GM12873 (cell line): ENCODE data around the gene SPEG.

Source experiments
- TF ChIP-seq, protein P1 (sequence below): IDR thresholded peaks from 2 replicates; pipeline ENCODE4 v1.5.1; 2012; ENCODE audit warnings: low read depth, mild to moderate bottlenecking, moderate library complexity, low read length, control low read depth; ENCODE audit not compliant: insufficient read depth; ENCODE audit errors: missing control alignments

SPEG gene

DNA sequence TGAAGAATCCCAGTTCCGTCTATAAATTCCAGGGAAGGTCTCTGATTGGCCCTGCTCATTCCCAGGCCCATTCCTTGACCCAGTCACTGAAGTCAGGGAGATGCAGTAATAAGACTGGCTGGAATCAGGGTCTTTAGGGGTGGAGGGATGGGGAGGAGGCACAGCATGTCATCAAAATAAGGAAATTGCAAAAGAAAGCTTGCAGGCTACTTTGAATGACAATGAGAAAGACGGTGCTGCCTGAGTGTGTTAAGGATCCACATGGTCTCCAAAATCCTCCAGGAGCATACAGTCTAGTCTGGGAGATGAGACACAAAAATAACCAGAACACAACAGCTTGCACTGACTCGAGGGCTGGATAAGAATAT, 18.4 kb upstream of the SPEG start:
- TF ChIP-seq, protein P1, sequence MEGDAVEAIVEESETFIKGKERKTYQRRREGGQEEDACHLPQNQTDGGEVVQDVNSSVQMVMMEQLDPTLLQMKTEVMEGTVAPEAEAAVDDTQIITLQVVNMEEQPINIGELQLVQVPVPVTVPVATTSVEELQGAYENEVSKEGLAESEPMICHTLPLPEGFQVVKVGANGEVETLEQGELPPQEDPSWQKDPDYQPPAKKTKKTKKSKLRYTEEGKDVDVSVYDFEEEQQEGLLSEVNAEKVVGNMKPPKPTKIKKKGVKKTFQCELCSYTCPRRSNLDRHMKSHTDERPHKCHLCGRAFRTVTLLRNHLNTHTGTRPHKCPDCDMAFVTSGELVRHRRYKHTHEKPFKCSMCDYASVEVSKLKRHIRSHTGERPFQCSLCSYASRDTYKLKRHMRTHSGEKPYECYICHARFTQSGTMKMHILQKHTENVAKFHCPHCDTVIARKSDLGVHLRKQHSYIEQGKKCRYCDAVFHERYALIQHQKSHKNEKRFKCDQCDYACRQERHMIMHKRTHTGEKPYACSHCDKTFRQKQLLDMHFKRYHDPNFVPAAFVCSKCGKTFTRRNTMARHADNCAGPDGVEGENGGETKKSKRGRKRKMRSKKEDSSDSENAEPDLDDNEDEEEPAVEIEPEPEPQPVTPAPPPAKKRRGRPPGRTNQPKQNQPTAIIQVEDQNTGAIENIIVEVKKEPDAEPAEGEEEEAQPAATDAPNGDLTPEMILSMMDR: no peak

DNA sequence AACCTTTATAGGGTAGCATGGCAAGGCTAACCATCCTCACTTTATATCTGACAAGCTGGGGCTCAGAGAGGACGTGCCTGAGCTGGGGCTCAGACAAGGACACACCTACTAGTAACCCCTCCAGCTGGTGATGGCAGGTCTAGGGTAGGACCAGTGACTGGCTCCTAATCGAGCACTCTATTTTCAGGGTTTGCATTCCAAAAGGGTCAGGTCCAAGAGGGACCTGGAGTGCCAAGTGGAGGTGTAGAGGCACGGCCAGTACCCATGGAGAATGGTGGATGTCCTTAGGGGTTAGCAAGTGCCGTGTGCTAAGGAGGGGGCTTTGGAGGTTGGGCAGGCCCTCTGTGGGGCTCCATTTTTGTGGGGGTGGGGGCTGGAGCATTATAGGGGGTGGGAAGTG, 17.7 kb upstream of the SPEG start:
- TF ChIP-seq, protein P1: no peak

DNA sequence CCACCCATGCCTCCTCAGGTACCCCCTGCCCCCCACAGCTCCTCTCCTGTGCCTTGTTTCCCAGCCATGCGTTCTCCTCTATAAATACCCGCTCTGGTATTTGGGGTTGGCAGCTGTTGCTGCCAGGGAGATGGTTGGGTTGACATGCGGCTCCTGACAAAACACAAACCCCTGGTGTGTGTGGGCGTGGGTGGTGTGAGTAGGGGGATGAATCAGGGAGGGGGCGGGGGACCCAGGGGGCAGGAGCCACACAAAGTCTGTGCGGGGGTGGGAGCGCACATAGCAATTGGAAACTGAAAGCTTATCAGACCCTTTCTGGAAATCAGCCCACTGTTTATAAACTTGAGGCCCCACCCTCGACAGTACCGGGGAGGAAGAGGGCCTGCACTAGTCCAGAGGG, 17.3 kb upstream of the SPEG start:
- TF ChIP-seq, protein P1: no peak

DNA sequence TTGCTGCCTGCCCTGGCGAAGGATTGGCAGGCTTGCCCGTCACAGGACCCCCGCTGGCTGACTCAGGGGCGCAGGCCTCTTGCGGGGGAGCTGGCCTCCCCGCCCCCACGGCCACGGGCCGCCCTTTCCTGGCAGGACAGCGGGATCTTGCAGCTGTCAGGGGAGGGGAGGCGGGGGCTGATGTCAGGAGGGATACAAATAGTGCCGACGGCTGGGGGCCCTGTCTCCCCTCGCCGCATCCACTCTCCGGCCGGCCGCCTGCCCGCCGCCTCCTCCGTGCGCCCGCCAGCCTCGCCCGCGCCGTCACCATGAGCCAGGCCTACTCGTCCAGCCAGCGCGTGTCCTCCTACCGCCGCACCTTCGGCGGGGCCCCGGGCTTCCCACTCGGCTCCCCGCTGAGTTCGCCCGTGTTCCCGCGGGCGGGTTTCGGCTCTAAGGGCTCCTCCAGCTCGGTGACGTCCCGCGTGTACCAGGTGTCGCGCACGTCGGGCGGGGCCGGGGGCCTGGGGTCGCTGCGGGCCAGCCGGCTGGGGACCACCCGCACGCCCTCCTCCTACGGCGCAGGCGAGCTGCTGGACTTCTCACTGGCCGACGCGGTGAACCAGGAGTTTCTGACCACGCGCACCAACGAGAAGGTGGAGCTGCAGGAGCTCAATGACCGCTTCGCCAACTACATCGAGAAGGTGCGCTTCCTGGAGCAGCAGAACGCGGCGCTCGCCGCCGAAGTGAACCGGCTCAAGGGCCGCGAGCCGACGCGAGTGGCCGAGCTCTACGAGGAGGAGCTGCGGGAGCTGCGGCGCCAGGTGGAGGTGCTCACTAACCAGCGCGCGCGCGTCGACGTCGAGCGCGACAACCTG, 16.3 kb upstream of the SPEG start, which contains the start of gene DES:
TSS of gene DES (plus strand) at position 223 of the 857 bp plus-strand sequence. CDS start at position 309, 86 bp downstream.
- TF ChIP-seq, protein P1: no peak

DNA sequence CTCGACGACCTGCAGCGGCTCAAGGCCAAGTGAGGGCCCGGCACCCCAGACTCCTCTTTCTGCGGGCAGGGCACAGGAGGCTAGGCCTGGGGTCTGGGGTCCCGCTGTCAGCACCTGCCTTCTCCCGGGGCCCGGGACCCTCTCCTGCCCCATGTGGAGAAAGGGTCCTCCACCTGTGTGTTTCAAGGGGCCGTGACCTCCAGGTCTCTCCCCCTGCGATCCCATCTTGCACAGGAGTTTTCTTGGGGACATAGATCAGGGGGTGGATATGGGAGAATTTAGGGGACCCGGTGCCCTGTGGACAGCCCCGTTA, 15.7 kb upstream of the SPEG start:
- TF ChIP-seq, protein P1: no peak

DNA sequence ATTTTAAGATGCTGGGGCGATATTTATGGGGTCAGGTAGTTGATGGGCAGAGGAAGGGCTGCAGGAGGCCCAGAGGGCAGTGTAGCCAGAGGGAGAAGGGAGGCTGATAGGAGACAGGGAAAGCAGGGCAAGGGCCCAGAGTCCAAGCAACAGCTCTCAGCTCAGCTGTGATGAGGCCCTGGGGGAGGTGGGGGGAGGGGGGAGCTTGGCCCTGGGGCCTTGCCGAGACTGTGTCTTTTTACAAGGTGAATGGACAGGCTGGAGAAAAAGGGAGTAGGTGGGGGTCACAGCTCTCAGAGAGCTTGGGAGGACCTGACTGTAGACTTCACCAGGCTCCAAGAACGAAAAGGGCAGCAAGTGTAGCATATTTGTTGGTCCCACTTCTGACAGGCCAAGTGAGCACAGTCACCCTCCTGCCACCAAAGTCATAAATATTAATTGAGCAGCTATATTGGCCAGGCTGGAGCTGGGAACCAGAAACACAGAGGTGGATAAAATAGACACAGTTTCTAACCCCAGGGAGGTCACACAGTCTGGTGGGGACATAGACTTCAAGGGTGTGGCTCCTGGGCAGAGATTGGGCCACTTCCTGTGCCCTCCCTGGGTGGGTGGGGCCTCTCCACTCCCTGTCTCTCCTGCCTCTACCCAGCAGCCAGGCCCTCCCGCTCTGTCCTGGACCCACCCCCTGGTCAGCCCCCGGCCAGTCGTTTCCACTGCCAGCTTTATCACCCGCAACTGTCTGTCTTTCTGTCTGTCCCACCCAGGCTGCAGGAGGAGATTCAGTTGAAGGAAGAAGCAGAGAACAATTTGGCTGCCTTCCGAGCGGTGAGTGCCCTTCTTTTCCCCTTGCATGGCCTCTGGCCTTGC, 15.1 kb upstream of the SPEG start:
- TF ChIP-seq, protein P1: no peak

DNA sequence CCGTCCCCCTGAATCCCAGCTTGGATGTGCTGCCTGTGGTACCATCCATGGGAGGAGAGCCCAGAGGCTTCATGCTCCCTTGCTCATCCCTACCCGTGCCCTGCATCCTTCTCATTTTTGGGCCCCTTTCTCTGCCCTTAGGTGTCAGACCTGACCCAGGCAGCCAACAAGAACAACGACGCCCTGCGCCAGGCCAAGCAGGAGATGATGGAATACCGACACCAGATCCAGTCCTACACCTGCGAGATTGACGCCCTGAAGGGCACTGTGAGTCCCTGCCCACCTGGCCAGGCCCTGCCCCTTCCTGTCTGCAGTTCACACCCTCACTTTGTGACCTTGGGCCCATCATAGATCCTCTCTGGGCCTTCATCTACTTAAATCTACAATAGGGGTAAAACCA, 14.0 kb upstream of the SPEG start:
- TF ChIP-seq, protein P1: no peak
